G401.6 (cell line): ENCODE results near the gene CNTNAP2.

Experiments
- FAIRE-seq: peaks from 2 replicates; lab custom pipeline; 2012; peaks lifted over from hg19 to GRCh38; lab: Jason Lieb, UNC

Gene CNTNAP2

GRCh38 chr7:146116521-146117222 is at the start of gene CNTNAP2:
CNTNAP2 (plus strand) TSS chr7:146116801; CDS start chr7:146116877, 76 bp downstream.
- no peak for FAIRE-seq

- FAIRE-seq, result no peak
Measured at GRCh38 chr7:146067880-146068279, 48.7 kb upstream of the CNTNAP2 start.

GRCh38 chr7:146074195-146074765 is 42.3 kb upstream of the CNTNAP2 start:
- FAIRE-seq, result no peak

GRCh38 chr7:146076344-146076743 is 40.3 kb upstream of the CNTNAP2 start:
- FAIRE-seq, result no peak

- no peak for FAIRE-seq
Measured at GRCh38 chr7:146084086-146084485, 32.5 kb upstream of the CNTNAP2 start.

- no peak for FAIRE-seq
Measured at GRCh38 chr7:146090023-146090645, 26.5 kb upstream of the CNTNAP2 start.

GRCh38 chr7:146094356-146094755 is 22.2 kb upstream of the CNTNAP2 start:
- FAIRE-seq, result no peak

GRCh38 chr7:146096994-146097393 is 19.6 kb upstream of the CNTNAP2 start:
- FAIRE-seq, result no peak

- no peak for FAIRE-seq
Measured at GRCh38 chr7:146106319-146106718, 10.3 kb upstream of the CNTNAP2 start.

- no peak for FAIRE-seq
Measured at GRCh38 chr7:146112755-146113154, 3.8 kb upstream of the CNTNAP2 start.

GRCh38 chr7:146115548-146115850 is 1.1 kb upstream of the CNTNAP2 start:
- FAIRE-seq, result no peak

GRCh38 chr7:146115851-146116520 is 615 bp upstream of the CNTNAP2 start:
- FAIRE-seq, result no peak

GRCh38 chr7:146117576-146117975 is 975 bp downstream of the CNTNAP2 start:
- FAIRE-seq, result no peak

GRCh38 chr7:146119002-146119401 is 2.4 kb downstream of the CNTNAP2 start:
- FAIRE-seq, result no peak

- FAIRE-seq, result no peak
Measured at GRCh38 chr7:146123715-146124114, 7.1 kb downstream of the CNTNAP2 start.

- no peak for FAIRE-seq
Measured at GRCh38 chr7:146126767-146127509, 10.3 kb downstream of the CNTNAP2 start.

- FAIRE-seq, result no peak
Measured at GRCh38 chr7:146129296-146129695, 12.7 kb downstream of the CNTNAP2 start.

- FAIRE-seq, result no peak
Measured at GRCh38 chr7:146129997-146130396, 13.4 kb downstream of the CNTNAP2 start.

GRCh38 chr7:146131701-146132100 is 15.1 kb downstream of the CNTNAP2 start:
- no peak for FAIRE-seq

- FAIRE-seq, result no peak
Measured at GRCh38 chr7:146136357-146136875, 19.8 kb downstream of the CNTNAP2 start.

- FAIRE-seq, result no peak
Measured at GRCh38 chr7:146138926-146139325, 22.3 kb downstream of the CNTNAP2 start.

- no peak for FAIRE-seq
Measured at GRCh38 chr7:146146831-146147486, 30.4 kb downstream of the CNTNAP2 start.
